GM13977 (cell line): ENCODE results near the gene SLC45A1.

Source experiments
- DNase-seq: peaks from one replicate; pipeline ENCODE4 v3.0.0; 2012; ENCODE audit warnings: low spot score
- CTCF ChIP-seq: IDR thresholded peaks from 2 replicates; pipeline ENCODE4 v1.5.1; 2012; ENCODE audit warnings: mild to moderate bottlenecking, control low read depth; ENCODE audit not compliant: insufficient read depth; ENCODE audit errors: extremely low read depth, missing control alignments
- in situ Hi-C: fragments of 300-500 bp; cut with MboI; formaldehyde crosslinking; loops from one replicate; pipeline ENCODE4 v1.12.0; 2022; ENCODE audit warnings: low sequenced_read_pairs, low pct_unique_long_range_greater_than_20kb, mixed read lengths, inconsistent platforms; ENCODE audit not compliant: unreplicated experiment

The SLC45A1 gene

GRCh38 chr1:8392522-8392921 is 74.6 kb downstream of the SLC45A1 start:
- in situ Hi-C loops: no loop called here
- TF ChIP-seq CTCF: no peak
- DNase-seq: no peak
